HG02981 (cell line): ENCODE results near the gene RAP1GAP.
"Not testable (repeated sequence)": the region's sequence is repeated elsewhere in the genome, so short reads cannot be mapped to it uniquely, and the experiment has no call there.

Experiments used
- ATAC-seq: cut with Tn5 transposase; IDR thresholded peaks from one replicate; pipeline ENCODE4 v1.9.1; 2021; ENCODE audit warnings: mild to moderate bottlenecking, moderate library complexity; ENCODE audit not compliant: unreplicated experiment

Gene RAP1GAP

GRCh38 chr1:21574466-21575151 lies 94.5 kb downstream of the RAP1GAP start:
- no peak for ATAC-seq

DNA sequence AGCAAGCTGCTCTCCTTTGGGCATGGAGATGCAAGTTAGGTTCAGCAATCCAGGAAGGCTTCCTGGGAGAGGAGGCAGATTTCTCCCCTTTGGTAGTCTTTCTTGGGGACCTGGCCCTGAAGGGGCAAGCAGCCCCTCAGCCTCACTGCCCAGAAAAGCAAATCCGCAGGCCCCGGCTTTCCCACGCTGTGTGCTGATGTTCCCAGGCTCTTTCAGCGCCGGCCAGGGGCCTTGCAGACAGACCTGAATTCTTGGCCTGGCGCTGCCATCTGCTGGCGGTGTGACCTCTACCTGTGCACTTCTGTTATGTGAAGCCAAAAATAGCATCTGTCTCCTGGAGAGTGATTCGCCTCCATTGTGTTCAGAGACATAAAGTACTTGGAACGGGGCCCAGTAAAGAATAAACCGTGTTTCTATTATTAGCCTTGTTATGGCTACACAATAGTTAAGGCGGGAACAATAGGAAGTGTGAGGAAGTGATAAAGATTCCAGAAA lies 95.1 kb downstream of the RAP1GAP start:
- no peak for ATAC-seq

GRCh38 chr1:21573475-21573874 lies 95.7 kb downstream of the RAP1GAP start:
- ATAC-seq, result no peak

- ATAC-seq, result no peak
Measured at GRCh38 chr1:21572735-21573277, 96.4 kb downstream of the RAP1GAP start.

GRCh38 chr1:21572221-21572620 lies 96.9 kb downstream of the RAP1GAP start:
- no peak for ATAC-seq

- no peak for ATAC-seq
Measured at GRCh38 chr1:21570885-21571284, 98.3 kb downstream of the RAP1GAP start.

GRCh38 chr1:21570528-21570875 lies 98.7 kb downstream of the RAP1GAP start:
- no peak for ATAC-seq

DNA sequence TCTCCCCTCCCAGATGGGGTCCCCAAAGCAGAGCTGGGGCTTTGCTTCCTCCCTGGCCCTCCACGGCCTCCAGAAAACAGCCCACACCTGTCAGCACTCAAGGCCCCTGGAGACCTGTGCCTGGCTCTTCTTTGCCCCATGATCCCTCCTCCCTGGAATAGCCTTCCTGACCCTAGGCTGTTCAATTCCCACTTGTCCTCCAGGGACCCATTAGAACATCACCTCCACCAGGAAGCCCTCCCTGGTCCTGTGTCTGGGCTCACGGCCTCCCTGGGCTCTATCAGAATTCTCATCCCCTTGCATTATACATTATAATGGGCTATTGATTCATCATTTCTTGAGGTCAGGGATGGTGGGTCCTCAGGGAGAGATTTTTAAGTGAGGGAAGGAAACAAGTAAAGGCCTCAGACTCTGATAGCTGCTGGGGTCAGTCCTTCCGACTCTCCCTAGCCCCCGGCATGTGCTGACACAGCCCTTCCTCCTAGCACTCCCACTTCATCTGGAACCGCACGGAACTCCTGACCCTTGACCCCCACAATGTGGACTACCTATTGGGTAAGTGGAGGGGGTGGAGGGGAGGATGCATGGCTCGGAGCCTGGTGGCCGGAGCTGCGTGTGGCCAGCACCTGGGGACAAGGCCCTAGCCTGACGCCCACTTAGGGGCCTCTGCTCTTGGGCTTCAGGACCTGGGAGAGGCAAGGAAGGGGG lies 99.2 kb downstream of the RAP1GAP start:
- no peak for ATAC-seq

DNA sequence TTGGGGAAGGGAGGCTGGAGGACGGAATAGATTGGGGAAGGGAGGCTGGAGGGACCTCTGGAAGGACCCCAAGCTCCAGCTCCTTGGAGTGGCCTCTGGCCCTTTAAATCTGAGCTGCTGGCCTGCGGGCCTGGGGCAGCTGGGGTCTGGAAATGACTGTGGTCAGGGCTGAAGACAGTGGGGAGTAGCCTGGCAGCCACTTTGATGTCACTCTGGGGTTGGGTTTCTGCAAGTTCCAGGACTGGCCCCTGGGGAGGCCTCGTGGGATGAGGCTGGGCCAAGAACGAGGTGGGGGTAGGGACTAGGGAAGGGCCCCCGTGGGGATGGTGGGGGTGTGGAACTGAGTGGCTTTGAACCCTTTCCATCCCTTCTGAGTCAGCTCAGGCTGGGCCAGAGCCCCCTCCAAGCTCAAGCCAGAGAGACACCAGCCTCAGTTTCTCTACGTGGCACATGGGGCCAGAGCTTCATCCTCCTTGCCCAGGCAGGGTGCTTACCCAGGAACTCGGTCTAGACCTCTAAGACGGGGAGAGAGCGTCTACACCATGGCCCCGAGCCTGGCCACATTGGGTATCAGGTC lies 100.3 kb downstream of the RAP1GAP start:
- ATAC-seq, result no peak

GRCh38 chr1:21568006-21568746 lies 101.0 kb downstream of the RAP1GAP start:
- ATAC-seq, result no peak

DNA sequence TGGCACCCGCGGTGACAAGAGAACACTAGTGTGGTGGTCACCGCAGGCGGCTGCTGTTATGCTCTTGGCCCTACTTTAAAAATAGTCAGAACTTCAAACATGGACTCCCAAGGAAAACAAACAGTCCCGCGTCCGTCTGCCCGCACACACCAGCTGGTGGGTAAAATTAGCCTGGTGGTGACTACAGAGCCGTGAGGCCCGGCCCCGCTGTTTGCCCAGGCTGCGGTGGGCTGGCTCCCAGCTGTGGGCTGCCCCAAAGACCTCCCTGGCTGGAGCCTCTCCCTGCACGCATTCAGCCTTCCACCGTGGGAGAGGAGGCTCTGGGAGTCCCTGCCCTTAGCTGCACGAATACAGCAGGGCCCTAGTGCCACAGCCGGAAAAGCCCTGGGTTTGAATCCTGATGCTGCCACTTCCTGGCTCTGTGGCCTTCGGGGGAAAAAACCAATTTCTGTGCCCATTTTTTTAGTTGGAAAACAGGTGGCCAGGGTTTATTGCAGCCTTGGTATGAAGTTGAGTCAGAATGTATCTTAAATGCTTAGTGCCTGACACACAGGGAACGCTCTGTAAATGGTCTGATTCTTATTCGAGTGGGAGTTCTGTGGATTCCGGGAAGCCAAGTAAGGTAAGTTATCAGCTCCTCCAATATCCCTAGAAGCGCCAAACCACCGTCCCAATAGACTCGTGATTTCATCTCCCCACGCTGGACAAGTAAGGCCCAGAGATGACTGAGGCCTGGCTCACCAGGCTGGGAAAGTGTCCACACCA lies 101.7 kb downstream of the RAP1GAP start:
- ATAC-seq, result no peak

- ATAC-seq, result not testable (repeated sequence)
Measured at GRCh38 chr1:21566361-21566760, 102.8 kb downstream of the RAP1GAP start.

- no peak for ATAC-seq
Measured at GRCh38 chr1:21565285-21565684, 103.9 kb downstream of the RAP1GAP start.

DNA sequence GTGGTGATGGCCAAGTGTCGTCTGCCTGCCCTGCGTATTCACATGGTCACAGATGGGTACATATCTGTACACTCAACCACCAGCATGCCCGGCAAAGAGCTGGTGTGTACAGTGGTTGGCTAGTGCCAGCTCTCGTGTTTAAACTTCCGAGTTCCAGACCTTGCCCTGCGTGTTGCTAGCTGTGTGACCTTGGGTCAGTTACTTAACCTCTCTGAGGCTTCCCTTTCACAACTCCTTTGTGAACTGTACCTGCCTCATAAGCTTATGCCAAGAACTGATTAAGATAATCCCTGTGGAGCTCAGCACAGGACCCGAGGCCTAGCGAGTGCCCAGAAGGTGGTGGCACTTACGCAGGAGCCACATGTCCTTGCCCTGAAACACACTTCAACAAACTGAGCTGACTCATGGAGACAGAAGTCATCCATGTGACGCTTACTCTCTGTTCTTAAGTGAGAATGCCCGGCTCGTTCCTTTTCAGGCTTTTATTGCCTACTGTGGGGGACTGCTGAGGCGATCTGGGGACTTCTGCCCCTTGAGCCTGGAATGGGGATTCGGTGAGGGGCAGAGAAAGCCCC lies 104.5 kb downstream of the RAP1GAP start:
- no peak for ATAC-seq

DNA sequence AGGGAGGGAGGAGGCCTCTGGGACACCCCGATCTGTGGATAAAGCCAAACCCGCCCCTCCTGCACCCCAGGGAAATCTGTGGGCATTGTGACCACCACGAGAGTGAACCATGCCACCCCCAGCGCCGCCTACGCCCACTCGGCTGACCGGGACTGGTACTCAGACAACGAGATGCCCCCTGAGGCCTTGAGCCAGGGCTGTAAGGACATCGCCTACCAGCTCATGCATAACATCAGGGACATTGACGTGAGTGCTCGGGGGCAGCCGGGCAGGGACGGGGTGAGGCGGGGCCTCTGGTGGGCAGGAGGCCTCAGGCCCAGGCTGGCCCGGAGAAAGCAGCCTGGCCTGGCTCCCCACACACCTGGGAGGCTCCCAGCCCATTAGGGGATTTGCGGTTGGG lies 105.2 kb downstream of the RAP1GAP start:
- no peak for ATAC-seq

DNA sequence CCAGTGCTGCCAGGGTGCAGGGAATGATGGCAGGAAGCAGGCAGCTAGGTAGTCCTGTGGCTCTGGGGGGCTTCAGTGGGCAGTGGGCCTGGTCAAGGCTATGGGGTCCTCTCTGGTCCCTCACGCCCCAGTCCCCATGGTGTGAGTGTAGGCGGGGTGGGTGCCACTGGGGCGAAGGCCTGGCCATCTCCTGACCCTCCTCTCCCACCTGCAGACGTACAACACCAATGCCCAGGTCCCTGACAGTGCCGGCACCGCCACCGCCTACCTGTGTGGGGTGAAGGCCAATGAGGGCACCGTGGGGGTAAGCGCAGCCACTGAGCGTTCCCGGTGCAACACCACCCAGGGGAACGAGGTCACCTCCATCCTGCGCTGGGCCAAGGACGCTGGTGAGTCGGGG lies 106.3 kb downstream of the RAP1GAP start:
- ATAC-seq, result no peak

DNA sequence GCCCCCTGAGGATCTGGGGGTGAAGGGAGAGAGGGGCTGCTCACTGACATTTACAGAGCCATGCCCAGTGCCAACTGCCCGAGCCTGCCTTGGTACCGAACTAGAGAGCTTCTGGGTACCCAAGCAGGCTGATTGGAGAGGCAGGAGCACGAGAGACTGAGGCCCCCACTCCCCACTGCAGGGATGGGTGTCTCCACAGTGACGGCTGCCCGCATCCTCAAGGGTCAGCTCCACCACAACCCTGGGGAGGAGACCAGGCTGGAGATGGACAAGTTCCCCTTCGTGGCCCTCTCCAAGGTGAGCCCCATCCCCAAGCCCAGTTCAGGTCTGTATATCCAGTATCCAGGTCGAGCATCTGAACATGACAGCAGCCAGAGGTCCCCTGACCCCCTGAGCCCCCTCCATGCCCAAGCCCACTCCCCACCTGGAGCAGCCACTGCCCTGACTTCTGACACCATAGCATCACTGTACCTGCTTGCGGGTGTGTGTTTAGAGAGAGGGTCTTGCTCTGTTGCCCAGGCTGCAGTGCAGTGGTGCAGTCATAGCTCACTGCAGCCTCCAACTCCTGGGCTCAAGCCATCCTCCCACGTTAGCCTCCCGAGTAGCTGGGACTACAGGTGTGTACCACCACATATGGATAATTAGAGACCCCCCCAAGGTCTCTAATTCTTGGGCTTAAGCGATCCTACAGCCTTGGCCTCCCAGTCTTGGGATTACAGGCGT lies 108.1 kb downstream of the RAP1GAP start:
- ATAC-seq, result no peak

DNA sequence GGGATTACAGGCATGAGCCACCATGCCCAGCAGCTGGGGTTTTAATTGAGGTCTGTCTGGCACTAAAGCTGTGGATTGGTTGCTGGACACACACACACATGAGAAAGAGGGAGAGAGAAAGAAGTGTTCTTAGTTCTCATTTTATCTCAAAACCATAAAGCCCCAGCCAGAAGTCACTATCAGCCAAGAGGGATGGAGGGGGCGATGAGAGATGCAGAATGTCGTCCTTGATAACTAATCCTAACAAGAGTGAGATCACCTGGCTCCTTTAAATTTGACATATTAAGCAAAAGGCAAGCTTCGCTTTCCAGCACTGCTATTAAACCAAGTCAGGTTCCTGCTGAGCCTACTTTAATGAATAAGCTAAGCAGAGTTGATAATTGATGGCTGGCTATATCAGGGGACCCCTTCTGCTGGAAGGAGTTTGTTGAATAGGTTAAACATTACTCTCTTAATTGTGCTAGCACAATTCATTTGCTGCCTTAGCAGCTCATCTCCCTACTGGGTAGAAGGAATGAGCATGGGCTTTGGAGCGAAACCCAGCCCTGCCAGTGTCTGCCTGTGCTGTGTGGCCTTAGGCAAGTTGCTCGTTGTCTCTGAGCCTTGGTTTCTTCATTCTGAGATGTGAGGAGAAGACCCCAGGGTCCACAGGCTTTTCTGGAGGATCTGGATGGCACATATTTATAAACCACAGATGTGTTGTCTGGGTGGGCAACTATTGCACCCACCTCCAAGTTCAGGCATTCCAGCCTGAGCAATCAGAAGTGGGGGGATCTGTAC lies 109.2 kb downstream of the RAP1GAP start:
- no peak for ATAC-seq
